ENCODE data around the gene ROBO3.

ROBO3 gene

GRCh38 chr11:124876818-124877630, 11.8 kb downstream of the ROBO3 start:
- no peak for DNase-seq (ENCODE audit: low read depth)

- no peak for DNase-seq (ENCODE audit: low read depth)
Observed at GRCh38 chr11:124877631-124877909, 12.3 kb downstream of the ROBO3 start.

- no peak for DNase-seq (ENCODE audit: low read depth)
Observed at GRCh38 chr11:124877910-124878758, 12.9 kb downstream of the ROBO3 start.

GRCh38 chr11:124878759-124879492, 13.7 kb downstream of the ROBO3 start:
- no peak for DNase-seq (ENCODE audit: low read depth)

- DNase-seq (ENCODE audit: low read depth) = no peak
Observed at GRCh38 chr11:124879493-124880289, 14.5 kb downstream of the ROBO3 start.

GRCh38 chr11:124880290-124880611, 15.0 kb downstream of the ROBO3 start:
- no peak for DNase-seq (ENCODE audit: low read depth)

- DNase-seq (ENCODE audit: low read depth) = no peak
Observed at GRCh38 chr11:124880958-124881357, 15.7 kb downstream of the ROBO3 start.

- no peak for DNase-seq (ENCODE audit: low read depth)
Observed at GRCh38 chr11:124882339-124883071, 17.3 kb downstream of the ROBO3 start.

GRCh38 chr11:124884340-124884739, 19.1 kb downstream of the ROBO3 start:
- no peak for DNase-seq (ENCODE audit: low read depth)

GRCh38 chr11:124884869-124885479, 19.7 kb downstream of the ROBO3 start:
- no peak for DNase-seq (ENCODE audit: low read depth)

- DNase-seq (ENCODE audit: low read depth) = no peak
Observed at GRCh38 chr11:124886476-124886875, 21.2 kb downstream of the ROBO3 start.

- no peak for DNase-seq (ENCODE audit: low read depth)
Observed at GRCh38 chr11:124886978-124887666, 21.9 kb downstream of the ROBO3 start.

GRCh38 chr11:124887667-124888013, 22.4 kb downstream of the ROBO3 start:
- DNase-seq (ENCODE audit: low read depth) = no peak

GRCh38 chr11:124889191-124890091, 24.2 kb downstream of the ROBO3 start:
- no peak for DNase-seq (ENCODE audit: low read depth)

GRCh38 chr11:124890151-124890550, 24.9 kb downstream of the ROBO3 start:
- DNase-seq (ENCODE audit: low read depth) = no peak

- DNase-seq (ENCODE audit: low read depth) = no peak
Observed at GRCh38 chr11:124890683-124891372, 25.6 kb downstream of the ROBO3 start.

GRCh38 chr11:124891373-124891861, 26.2 kb downstream of the ROBO3 start:
- DNase-seq (ENCODE audit: low read depth) = no peak

GRCh38 chr11:124892146-124892545, 26.9 kb downstream of the ROBO3 start:
- no peak for DNase-seq (ENCODE audit: low read depth)

Data from stromal cell of bone marrow (primary cell).